Panc1 (cell line): ENCODE results near the gene COL5A2. TPM values are rescaled to one million over a fixed set of nuclear protein-coding genes. Genes with fewer than 3 reads are reported as not detected.

Experiments
- ATAC-seq: fragments of 200-7000 bp; cut with Tn5 transposase; 2 replicates; pipeline ENCODE4 v1.9.1; 2020; ENCODE audit warnings: mild to moderate bottlenecking, moderate library complexity
- BruUV-seq: library from RNA; stranded (reverse); fragments of 400-500 nt; replicated peaks from 2 replicates; lab custom pipeline; 2021; lab: Mats Ljungman, UMichigan
- CTCF ChIA-PET: fragments of 300-600 bp; sonication (Branson Sonifier 250); formaldehyde crosslinking; loops from one replicate; lab custom pipeline; 2022; ENCODE audit warnings: antibody characterized with exemption; lab: Charles Lee
- POLR2A ChIA-PET: fragments of 300-600 bp; sonication (Branson Sonifier 250); formaldehyde crosslinking; loops from one replicate; lab custom pipeline; 2022; ENCODE audit warnings: antibody characterized with exemption; lab: Charles Lee
- DNase-seq: peaks from one replicate; pipeline ENCODE4 v3.0.0-alpha.2; 2010; ENCODE audit warnings: low read depth, low spot score
- H3K27ac ChIP-seq: 2 replicates; pipeline ENCODE4 v1.5.1; 2011; ENCODE audit warnings: mild to moderate bottlenecking, low read length, inconsistent platforms
- H3K27me3 ChIP-seq: fragments of 200-500 bp; sonication (Bioruptor generic); 2 replicates; pipeline ENCODE4 v1.6.0; 2014; ENCODE audit warnings: low read length, inconsistent platforms; ENCODE audit not compliant: control insufficient read depth, insufficient read depth
- H3K36me3 ChIP-seq: fragments of 200-500 bp; sonication (Bioruptor generic); 2 replicates; pipeline ENCODE4 v1.5.1; 2014; ENCODE audit warnings: inconsistent platforms, mild to moderate bottlenecking, low read length, moderate library complexity; ENCODE audit not compliant: control insufficient read depth, insufficient read depth
- H3K4me1 ChIP-seq: 2 replicates; pipeline ENCODE4 v1.5.1; 2011; ENCODE audit warnings: inconsistent platforms, mild to moderate bottlenecking, low read length, moderate library complexity; ENCODE audit not compliant: control insufficient read depth, insufficient read depth
- H3K4me3 ChIP-seq, 2 experiments: 2 replicates each; pipeline ENCODE4 v1.5.1; 2011 to 2012; ENCODE audit warnings: low read depth in 2 of 2, low read length in 2 of 2, mild to moderate bottlenecking in 2 of 2, inconsistent platforms in 1 of 2, moderate library complexity in 1 of 2
- H3K9me3 ChIP-seq: fragments of 200-500 bp; sonication (Bioruptor generic); 2 replicates; pipeline ENCODE4 v1.5.1; 2014; ENCODE audit warnings: low read depth, mild to moderate bottlenecking, inconsistent platforms, low read length, moderate library complexity; ENCODE audit not compliant: control insufficient read depth, insufficient read depth
- CTCF ChIP-seq: fragments of 450-650 bp; IDR thresholded peaks from 2 replicates; pipeline ENCODE4 v1.5.1; 2017; ENCODE audit warnings: mild to moderate bottlenecking
- POLR2AphosphoS5 ChIP-seq: IDR thresholded peaks from 2 replicates; pipeline ENCODE4 v1.6.1; 2012; ENCODE audit warnings: mild to moderate bottlenecking, low read depth, low read length, moderate library complexity
- REST ChIP-seq, 2 experiments: IDR thresholded peaks; 2 replicates each; pipeline ENCODE4 v1.6.1; 2011 to 2012; ENCODE audit warnings: low read depth in 2 of 2, control low read depth in 1 of 2, low read length in 1 of 2, mild to moderate bottlenecking in 1 of 2, moderate library complexity in 1 of 2; ENCODE audit not compliant: insufficient read depth in 1 of 2
- SIN3A ChIP-seq: IDR thresholded peaks from 2 replicates; pipeline ENCODE4 v1.6.1; 2012; ENCODE audit warnings: low read depth, mild to moderate bottlenecking, low read length, moderate library complexity, borderline replicate concordance; ENCODE audit not compliant: insufficient read depth
- TCF7L2 ChIP-seq: IDR thresholded peaks from 2 replicates; pipeline ENCODE4 v1.6.1; 2011; ENCODE audit warnings: mild to moderate bottlenecking, low read depth, low read length, inconsistent platforms
- in situ Hi-C: cut with HindIII; loops from 2 replicates; pipeline ENCODE4 v1.10.0; 2016; ENCODE audit warnings: low sequenced_read_pairs, low pct_unique_long_range_greater_than_20kb
- intact Hi-C: fragments of 100-400 bp; cut with micrococcal nuclease; formaldehyde crosslinking; loops from one replicate; pipeline ENCODE4 v1.10.0; 2022; ENCODE audit not compliant: unreplicated experiment
- total RNA-seq: library from RNA; stranded (reverse); gene quantifications from one replicate; pipeline ENCODE4 v1.2.1, GENCODE V29; 2021; ENCODE audit not compliant: unreplicated experiment

COL5A2 gene
- total RNA-seq, 1 experiment from 2014 or later = 144 TPM

- in situ Hi-C loops = no loop called here
- BruUV-seq = no TSS peak
Observed at GRCh38 chr2:189142893-189143759, 36.4 kb downstream of the COL5A2 start.

DNA sequence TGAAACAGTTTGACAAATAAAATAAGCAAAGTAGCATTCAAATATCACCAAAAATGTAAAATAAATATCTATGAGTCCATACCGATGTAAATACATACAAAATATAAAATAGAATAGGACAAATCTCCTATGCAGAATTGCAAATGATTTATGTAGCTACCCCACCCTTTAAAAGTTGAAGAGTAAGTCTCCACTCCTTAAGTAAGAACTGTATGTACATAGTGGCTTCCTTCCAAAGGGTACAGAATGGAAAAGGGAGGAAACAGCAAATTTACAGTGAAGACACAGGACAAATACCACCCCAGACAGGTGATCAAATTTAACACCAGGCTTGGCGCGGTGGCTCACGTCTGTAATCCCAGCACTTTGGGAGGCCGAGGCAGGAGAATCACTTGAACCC lies 40.8 kb downstream of the COL5A2 start:
- intact Hi-C loops = no loop called here
- H3K27me3 ChIP-seq = no peaks in the 10 kb centered on the region
- ChIA-PET CTCF (no interaction called here), POLR2A (no interaction called here)
- H3K4me3 ChIP-seq = no peak overlapping the region
- no peak for TF ChIP-seq POLR2AphosphoS5
- TF ChIP-seq TCF7L2 = no peak
- ATAC-seq = no peak
- peak overlapping the region; percentile 1; the same call in 1 of the 2 replicates for H3K27ac ChIP-seq
- H3K4me1 ChIP-seq = peaks cover 31% of the 10 kb centered on the region
- no peak for DNase-seq
- no peaks in the 10 kb centered on the region for H3K9me3 ChIP-seq
- in situ Hi-C loops = no loop called here
- no TSS peak for BruUV-seq
- no peaks in the 10 kb centered on the region for H3K36me3 ChIP-seq

More at GRCh38 chr2:189142893-189143759, 36.4 kb downstream of the COL5A2 start:
- Histone ChIP-seq H3K9me3 (no peaks in the 10 kb centered on the region), H3K4me1 (peaks cover 32% of the 10 kb centered on the region), H3K4me3 (no peak overlapping the region), H3K36me3 (no peaks in the 10 kb centered on the region), H3K27ac (peak overlapping the region; percentile 79), H3K27me3 (no peaks in the 10 kb centered on the region)
- TF ChIP-seq SIN3A = no peak
- no peak for TF ChIP-seq REST (IDR thresholded peaks at IDR 0.05; ENCODE audit: insufficient read depth in 1 of 2, low read depth in 2 of 2, low read length in 1 of 2)
- TF ChIP-seq CTCF = peak; percentile 87
- ChIA-PET CTCF (interaction anchor here (0.5 to 1.1 kb wide), 5 partner anchors 9 to 217 kb away, joined by 3 to 11 read pairs (median 4); no protein-coding TSS in a partner anchor), POLR2A (no interaction called here)
- DNase-seq (peak; percentile 58), ATAC-seq (peak; percentile 88)
- intact Hi-C loops = loop anchor here (1.0 kb wide), 1 partner anchor 143 kb away; no protein-coding TSS in a partner anchor

- Histone ChIP-seq H3K9me3 (no peaks in the 10 kb centered on the region), H3K4me3 (no peak overlapping the region), H3K4me1 (peaks cover 22% of the 10 kb centered on the region; the same call in 1 of the 2 replicates), H3K27me3 (no peaks in the 10 kb centered on the region), H3K27ac (peak overlapping the region; percentile 45; the same call in 1 of the 2 replicates), H3K36me3 (no peaks in the 10 kb centered on the region)
- in situ Hi-C loops (no loop called here), intact Hi-C loops (no loop called here)
- BruUV-seq = no TSS peak
- no peak for TF ChIP-seq REST (IDR thresholded peaks at IDR 0.05; ENCODE audit: insufficient read depth in 1 of 2, low read depth in 2 of 2, low read length in 1 of 2)
- TF ChIP-seq CTCF = no peak
- no peak for TF ChIP-seq TCF7L2
- TF ChIP-seq SIN3A = no peak
- no peak for TF ChIP-seq POLR2AphosphoS5
- CTCF ChIA-PET = no interaction called here
- POLR2A ChIA-PET = no interaction called here
- DNase-seq (no peak), ATAC-seq (no peak; the same call in 1 of the 2 replicates)
Observed at GRCh38 chr2:189137519-189137918, 42.0 kb downstream of the COL5A2 start.
